SK-N-SH (cell line): ENCODE measurements around the gene GLRX5. TPM values are rescaled to one million over a fixed set of nuclear protein-coding genes. Genes with fewer than 3 reads are reported as not detected.
A peak's percentile ranks its signal among the peaks of the same experiment; 100 is the strongest.

ENCODE experiments used
- CTCF ChIA-PET: fragments of 300-600, 350-600 bp; formaldehyde crosslinking; extraction: SDS; loops from one replicate; lab custom pipeline; 2021; lab: Yijun Ruan, JAX
- POLR2A ChIA-PET: fragments of 350-600 bp; sonication (Branson Sonifier 250); formaldehyde crosslinking; extraction: SDS; loops from one replicate; lab custom pipeline; 2020; ENCODE audit warnings: antibody characterized with exemption, inconsistent platforms; lab: Yijun Ruan, JAX
- DNase-seq: peaks from one replicate; pipeline ENCODE4 v3.0.0; 2012
- H2AFZ ChIP-seq: fragments of 200-600 bp; sonication (generic); 2 replicates; pipeline ENCODE4 v1.8.1; 2016; ENCODE audit warnings: antibody characterized with exemption, mild to moderate bottlenecking, low read depth
- H3F3A ChIP-seq: fragments of 200-600 bp; sonication (generic); replicated peaks from 2 replicates; pipeline ENCODE3; 2016; ENCODE audit warnings: antibody characterized with exemption, mild to moderate bottlenecking; ENCODE audit not compliant: insufficient read depth
- H3K27ac ChIP-seq, 2 experiments: fragments of 200-500 bp in 1 of 2; fragments of 200-600 bp in 1 of 2; sonication (Bioruptor generic) in 1 of 2; sonication (generic), shearing (Covaris generic) in 1 of 2; 2 replicates each; pipeline versions ENCODE4 v1.5.1 to v1.6.1; 2014 to 2016; ENCODE audit warnings: low read depth in 2 of 2, inconsistent platforms in 1 of 2, low read length in 1 of 2, mild to moderate bottlenecking in 1 of 2, mixed read lengths in 1 of 2
- H3K27me3 ChIP-seq: fragments of 200-600 bp; sonication (generic), shearing (Covaris generic); 2 replicates; pipeline ENCODE4 v1.6.1; 2016; ENCODE audit warnings: mixed run types; ENCODE audit not compliant: insufficient read depth
- H3K36me3 ChIP-seq, 2 experiments: fragments of 200-500 bp in 1 of 2; fragments of 200-600 bp in 1 of 2; sonication (Bioruptor generic) in 1 of 2; sonication (generic) in 1 of 2; replicated peaks in 1 of 2; 2 replicates each; pipeline versions ENCODE3 to v1.5.1; 2014 to 2016; ENCODE audit warnings: low read length in 1 of 2, mild to moderate bottlenecking in 1 of 2; ENCODE audit not compliant: insufficient read depth in 2 of 2, control insufficient read depth in 1 of 2
- H3K4me1 ChIP-seq, 2 experiments: fragments of 200-500 bp in 1 of 2; fragments of 200-600 bp in 1 of 2; sonication (Bioruptor generic) in 1 of 2; sonication (generic), shearing (Covaris generic) in 1 of 2; 2 replicates each; pipeline versions ENCODE4 v1.5.1 to v1.6.1; 2014 to 2016; ENCODE audit warnings: low read depth in 1 of 2, low read length in 1 of 2, mixed run types in 1 of 2; ENCODE audit not compliant: insufficient read depth in 2 of 2, control insufficient read depth in 1 of 2
- H3K4me2 ChIP-seq: fragments of 200-600 bp; sonication (generic), shearing (Covaris generic); 2 replicates; pipeline ENCODE4 v1.6.1; 2017; ENCODE audit warnings: mixed run types
- H3K4me3 ChIP-seq, 2 experiments: fragments of 200-500 bp in 1 of 2; fragments of 200-600 bp in 1 of 2; sonication (Bioruptor generic) in 1 of 2; sonication (generic), shearing (Covaris generic) in 1 of 2; 2 replicates each; pipeline versions ENCODE4 v1.5.1 to v1.8.1; 2014 to 2016; ENCODE audit warnings: low read depth in 2 of 2, inconsistent platforms in 1 of 2, low read length in 1 of 2, mild to moderate bottlenecking in 1 of 2, mixed read lengths in 1 of 2, moderate library complexity in 1 of 2
- H3K79me2 ChIP-seq: fragments of 200-600 bp; sonication (generic); 2 replicates; pipeline ENCODE4 v1.8.1; 2017; ENCODE audit warnings: mild to moderate bottlenecking; ENCODE audit not compliant: insufficient read depth
- H3K9ac ChIP-seq: fragments of 200-600 bp; sonication (generic); 2 replicates; pipeline ENCODE4 v1.6.1; 2017; ENCODE audit warnings: mixed run types
- H3K9me2 ChIP-seq: fragments of 200-600 bp; sonication (generic); 2 replicates; pipeline ENCODE4 v1.6.1; 2017; ENCODE audit warnings: mixed run types
- H3K9me3 ChIP-seq: fragments of 200-600 bp; sonication (generic); 2 replicates; pipeline ENCODE4 v1.6.1; 2017; ENCODE audit warnings: mixed run types, mild to moderate bottlenecking, moderate library complexity
- H4K20me1 ChIP-seq: fragments of 200-600 bp; sonication (generic); 2 replicates; pipeline ENCODE4 v1.6.1; 2017; ENCODE audit warnings: mild to moderate bottlenecking, mixed run types; ENCODE audit not compliant: insufficient read depth
- CHD2 ChIP-seq: fragments of 150-350 bp; IDR thresholded peaks from 2 replicates; pipeline ENCODE4 v1.6.1; 2018; ENCODE audit warnings: low read length; ENCODE audit not compliant: partially characterized antibody
- ELF1 ChIP-seq: IDR thresholded peaks from 2 replicates; pipeline ENCODE4 v1.4.0; 2012
- EP300 ChIP-seq, 2 experiments: IDR thresholded peaks; 2 replicates each; pipeline versions ENCODE4 v1.4.0 to v1.6.1; 2012; ENCODE audit warnings: borderline replicate concordance in 1 of 2, low read depth in 1 of 2, low read length in 1 of 2
- EZH2phosphoT487 ChIP-seq: fragments of 200-600 bp; sonication (generic); IDR thresholded peaks from 2 replicates; pipeline ENCODE4 v1.6.1; 2017; ENCODE audit warnings: low read depth, mixed run types, mild to moderate bottlenecking, antibody characterized with exemption, moderate library complexity, borderline replicate concordance
- FOSL2 ChIP-seq: IDR thresholded peaks from 2 replicates; pipeline ENCODE4 v1.4.0; 2012; ENCODE audit warnings: low read depth, mild to moderate bottlenecking, moderate library complexity, borderline replicate concordance
- FOXJ3 ChIP-seq: sonication (generic); formaldehyde crosslinking; IDR thresholded peaks from 2 replicates; pipeline ENCODE4 v1.5.1; 2020; ENCODE audit warnings: mild to moderate bottlenecking, missing genetic modification reagents
- FOXM1 ChIP-seq: IDR thresholded peaks from 2 replicates; pipeline ENCODE4 v1.4.0; 2012; ENCODE audit warnings: low read depth, mild to moderate bottlenecking
- GABPA ChIP-seq: IDR thresholded peaks from 2 replicates; pipeline ENCODE4 v1.4.0; 2012; ENCODE audit warnings: low read depth, mild to moderate bottlenecking
- GATA2 ChIP-seq: sonication (generic); formaldehyde crosslinking; IDR thresholded peaks from 2 replicates; pipeline ENCODE4 v1.5.0; 2020; ENCODE audit warnings: mild to moderate bottlenecking, missing genetic modification reagents
- JUND ChIP-seq: IDR thresholded peaks from 2 replicates; pipeline ENCODE4 v1.4.0; 2012
- MEF2A ChIP-seq: IDR thresholded peaks from 2 replicates; pipeline ENCODE4 v1.4.0; 2012; ENCODE audit warnings: low read depth, borderline replicate concordance
- MXI1 ChIP-seq: IDR thresholded peaks from 2 replicates; pipeline ENCODE4 v1.6.1; 2012; ENCODE audit warnings: mild to moderate bottlenecking, low read depth, low read length, improper control_type of control experiment
- NFIC ChIP-seq: IDR thresholded peaks from 2 replicates; pipeline ENCODE4 v1.4.0; 2012; ENCODE audit warnings: borderline replicate concordance
- NRF1 ChIP-seq: IDR thresholded peaks from 2 replicates; pipeline ENCODE4 v1.6.1; 2012; ENCODE audit warnings: low read depth, mild to moderate bottlenecking, low read length
- POLR2AphosphoS5 ChIP-seq: IDR thresholded peaks from 2 replicates; pipeline ENCODE4 v1.6.1; 2012; ENCODE audit warnings: low read depth, low read length
- RAD21 ChIP-seq: IDR thresholded peaks from 2 replicates; pipeline ENCODE4 v1.6.1; 2012; ENCODE audit warnings: mild to moderate bottlenecking, low read length
- RCOR1 ChIP-seq: fragments of 150-350 bp; IDR thresholded peaks from 2 replicates; pipeline ENCODE4 v1.6.1; 2017; ENCODE audit warnings: antibody characterized with exemption, low read length
- RFX5 ChIP-seq: IDR thresholded peaks from 2 replicates; pipeline ENCODE4 v1.6.1; 2012; ENCODE audit warnings: mild to moderate bottlenecking, improper control_type of control experiment, low read length
- RXRA ChIP-seq: IDR thresholded peaks from 2 replicates; pipeline ENCODE4 v1.4.0; 2012; ENCODE audit warnings: low read depth, mild to moderate bottlenecking, borderline replicate concordance
- SIN3A ChIP-seq: IDR thresholded peaks from 2 replicates; pipeline ENCODE4 v1.6.1; 2012; ENCODE audit warnings: low read depth, mild to moderate bottlenecking, low read length, moderate library complexity, borderline replicate concordance
- SMC3 ChIP-seq: IDR thresholded peaks from 2 replicates; pipeline ENCODE4 v1.6.1; 2012; ENCODE audit warnings: low read depth, low read length, improper control_type of control experiment
- TAF1 ChIP-seq: IDR thresholded peaks from 2 replicates; pipeline ENCODE4 v1.6.1; 2012; ENCODE audit warnings: low read depth, mild to moderate bottlenecking, low read length, moderate library complexity, borderline replicate concordance
- TCF12 ChIP-seq: IDR thresholded peaks from 2 replicates; pipeline ENCODE4 v1.4.0; 2012
- TEAD4 ChIP-seq: IDR thresholded peaks from 2 replicates; pipeline ENCODE4 v1.4.0; 2012; ENCODE audit warnings: mild to moderate bottlenecking, borderline replicate concordance; ENCODE audit not compliant: insufficient read depth
- YY1 ChIP-seq: IDR thresholded peaks from 2 replicates; pipeline ENCODE4 v1.4.0; 2012; ENCODE audit warnings: low read depth, mild to moderate bottlenecking
- WGBS: methylation state at CpG from one replicate; pipeline ENCODE4 v1.1.6; 2017; ENCODE audit warnings: low lambda C conversion rate; 5-methylcytosine and 5-hydroxymethylcytosine counted together
- polyA plus RNA-seq, 3 experiments: library from polyadenylated mRNA; depleted of rRNA; stranded (reverse); fragments of >200 nt; gene quantifications; 2 replicates each; pipeline ENCODE4 v1.2.3, GENCODE V29; 2012
- TF ChIP-seq, protein P1 (sequence below): IDR thresholded peaks from 2 replicates; pipeline ENCODE4; 2012
- TF ChIP-seq, protein P2 (sequence below): fragments of 150-350 bp; IDR thresholded peaks from 2 replicates; pipeline ENCODE4 v1.6.1; 2016; ENCODE audit warnings: mild to moderate bottlenecking, low read depth, low read length
- TF ChIP-seq, protein P3 (sequence below): IDR thresholded peaks from 2 replicates; pipeline ENCODE4 v1.4.0; 2012; ENCODE audit warnings: low read depth
- TF ChIP-seq, protein P4 (sequence below): fragments of 200-600 bp; sonication (generic); IDR thresholded peaks from 2 replicates; pipeline ENCODE4 v1.6.1; 2017; ENCODE audit warnings: antibody characterized with exemption, mild to moderate bottlenecking, moderate library complexity
- TF ChIP-seq, protein P5 (sequence below): IDR thresholded peaks from 2 replicates; pipeline ENCODE4 v1.4.0; 2012; ENCODE audit warnings: low read depth, borderline replicate concordance

GLRX5 gene
- polyA plus RNA-seq, 1 of the 3 experiments (the other 2 are of a cell fraction), result 29.1 TPM

DNA sequence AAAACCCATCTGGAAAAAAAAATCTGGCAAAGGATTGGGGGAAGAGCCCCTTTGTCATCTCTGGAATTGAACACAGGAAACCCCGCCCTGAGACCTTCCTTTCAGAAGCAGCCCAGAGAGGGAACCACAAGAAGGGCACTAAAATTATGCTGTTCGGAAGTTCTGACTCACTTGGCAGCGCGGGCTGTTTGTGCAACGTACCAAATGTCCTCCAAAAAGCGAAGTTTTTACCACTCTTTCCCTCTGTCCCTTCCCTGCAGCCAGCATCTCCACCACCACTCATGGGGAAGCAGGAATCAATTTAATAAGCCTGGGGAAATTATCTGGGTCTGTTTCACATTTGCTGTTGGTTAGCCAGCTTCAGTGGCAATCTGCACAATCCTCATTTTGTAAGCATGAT is 15.2 kb upstream of the GLRX5 start:
- ChIA-PET CTCF (interaction anchor here (0.7 to 9.6 kb wide), 7 partner anchors 11 to 103 kb away, joined by 3 to 97 read pairs (median 3); no protein-coding TSS in a partner anchor), POLR2A (interaction anchor here (0.6 to 1.9 kb wide), 5 partner anchors 15 to 489 kb away, joined by 3 to 10 read pairs (median 4); partner anchors contain the start of gene GLRX5)
- peak overlapping the region; percentile 72 for H3K4me2 ChIP-seq
- no peaks in the 10 kb centered on the region for H3K27me3 ChIP-seq
- H4K20me1 ChIP-seq, result no peaks in the 10 kb centered on the region
- H3K4me1 ChIP-seq, result peaks cover 48 to 67% of the 10 kb centered on the region in 2 experiments
- no peaks in the 10 kb centered on the region for H3K79me2 ChIP-seq
- H3F3A ChIP-seq, result peaks cover 28% of the 10 kb centered on the region
- no peaks in the 10 kb centered on the region for H3K9me3 ChIP-seq
- peak overlapping the region; percentile 39; the same call in 1 of the 2 replicates for H3K9ac ChIP-seq
- H3K9me2 ChIP-seq, result no peaks in the 10 kb centered on the region
- peak overlapping the region; percentile 78 to 93 for H3K27ac ChIP-seq
- H3K4me3 ChIP-seq, result no peak overlapping the region
- no peaks in the 10 kb centered on the region for H3K36me3 ChIP-seq
- peak; percentile 79 for DNase-seq
- WGBS, result 7% methylated on average over 6 of the region's 6 CpGs
- H2AFZ ChIP-seq, result peak overlapping the region; percentile 21; the same call in 1 of the 2 replicates
- no peak; the same call in 1 of the 2 replicates for TF ChIP-seq RCOR1
- TF ChIP-seq GATA2 (CRISPR knock-in tag), result no peak
- no peak for TF ChIP-seq TAF1
- no peak for TF ChIP-seq RFX5
- TF ChIP-seq, protein P1, sequence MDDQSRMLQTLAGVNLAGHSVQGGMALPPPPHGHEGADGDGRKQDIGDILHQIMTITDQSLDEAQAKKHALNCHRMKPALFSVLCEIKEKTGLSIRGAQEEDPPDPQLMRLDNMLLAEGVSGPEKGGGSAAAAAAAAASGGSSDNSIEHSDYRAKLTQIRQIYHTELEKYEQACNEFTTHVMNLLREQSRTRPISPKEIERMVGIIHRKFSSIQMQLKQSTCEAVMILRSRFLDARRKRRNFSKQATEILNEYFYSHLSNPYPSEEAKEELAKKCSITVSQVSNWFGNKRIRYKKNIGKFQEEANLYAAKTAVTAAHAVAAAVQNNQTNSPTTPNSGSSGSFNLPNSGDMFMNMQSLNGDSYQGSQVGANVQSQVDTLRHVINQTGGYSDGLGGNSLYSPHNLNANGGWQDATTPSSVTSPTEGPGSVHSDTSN, result peak; percentile 57
- no peak for TF ChIP-seq RXRA
- no peak for TF ChIP-seq EZH2phosphoT487
- no peak; the same call in 1 of the 2 replicates for TF ChIP-seq GABPA
- TF ChIP-seq POLR2AphosphoS5, result no peak; the same call in 1 of the 2 replicates
- TF ChIP-seq SMC3, result no peak
- peak; percentile 63; the same call in 1 of the 2 replicates for TF ChIP-seq FOSL2
- peak; percentile 32; the same call in 1 of the 2 replicates for TF ChIP-seq TEAD4
- TF ChIP-seq JUND, result peak; percentile 40; the same call in 1 of the 2 replicates
- TF ChIP-seq RAD21, result peak; percentile 14; the same call in 1 of the 2 replicates
- TF ChIP-seq MEF2A, result no peak
- TF ChIP-seq ELF1, result no peak
- TF ChIP-seq CHD2, result peak; percentile 28
- no peak for TF ChIP-seq YY1
- TF ChIP-seq, protein P2, sequence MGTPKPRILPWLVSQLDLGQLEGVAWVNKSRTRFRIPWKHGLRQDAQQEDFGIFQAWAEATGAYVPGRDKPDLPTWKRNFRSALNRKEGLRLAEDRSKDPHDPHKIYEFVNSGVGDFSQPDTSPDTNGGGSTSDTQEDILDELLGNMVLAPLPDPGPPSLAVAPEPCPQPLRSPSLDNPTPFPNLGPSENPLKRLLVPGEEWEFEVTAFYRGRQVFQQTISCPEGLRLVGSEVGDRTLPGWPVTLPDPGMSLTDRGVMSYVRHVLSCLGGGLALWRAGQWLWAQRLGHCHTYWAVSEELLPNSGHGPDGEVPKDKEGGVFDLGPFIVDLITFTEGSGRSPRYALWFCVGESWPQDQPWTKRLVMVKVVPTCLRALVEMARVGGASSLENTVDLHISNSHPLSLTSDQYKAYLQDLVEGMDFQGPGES, result no peak
- TF ChIP-seq NFIC, result peak; percentile 78
- TF ChIP-seq SIN3A, result no peak
- TF ChIP-seq, protein P3, sequence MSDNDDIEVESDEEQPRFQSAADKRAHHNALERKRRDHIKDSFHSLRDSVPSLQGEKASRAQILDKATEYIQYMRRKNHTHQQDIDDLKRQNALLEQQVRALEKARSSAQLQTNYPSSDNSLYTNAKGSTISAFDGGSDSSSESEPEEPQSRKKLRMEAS, result peak; percentile 33; the same call in 1 of the 2 replicates
- TF ChIP-seq TCF12, result peak; percentile 68
- TF ChIP-seq, protein P4, sequence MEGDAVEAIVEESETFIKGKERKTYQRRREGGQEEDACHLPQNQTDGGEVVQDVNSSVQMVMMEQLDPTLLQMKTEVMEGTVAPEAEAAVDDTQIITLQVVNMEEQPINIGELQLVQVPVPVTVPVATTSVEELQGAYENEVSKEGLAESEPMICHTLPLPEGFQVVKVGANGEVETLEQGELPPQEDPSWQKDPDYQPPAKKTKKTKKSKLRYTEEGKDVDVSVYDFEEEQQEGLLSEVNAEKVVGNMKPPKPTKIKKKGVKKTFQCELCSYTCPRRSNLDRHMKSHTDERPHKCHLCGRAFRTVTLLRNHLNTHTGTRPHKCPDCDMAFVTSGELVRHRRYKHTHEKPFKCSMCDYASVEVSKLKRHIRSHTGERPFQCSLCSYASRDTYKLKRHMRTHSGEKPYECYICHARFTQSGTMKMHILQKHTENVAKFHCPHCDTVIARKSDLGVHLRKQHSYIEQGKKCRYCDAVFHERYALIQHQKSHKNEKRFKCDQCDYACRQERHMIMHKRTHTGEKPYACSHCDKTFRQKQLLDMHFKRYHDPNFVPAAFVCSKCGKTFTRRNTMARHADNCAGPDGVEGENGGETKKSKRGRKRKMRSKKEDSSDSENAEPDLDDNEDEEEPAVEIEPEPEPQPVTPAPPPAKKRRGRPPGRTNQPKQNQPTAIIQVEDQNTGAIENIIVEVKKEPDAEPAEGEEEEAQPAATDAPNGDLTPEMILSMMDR, result no peak
- TF ChIP-seq, protein P5, sequence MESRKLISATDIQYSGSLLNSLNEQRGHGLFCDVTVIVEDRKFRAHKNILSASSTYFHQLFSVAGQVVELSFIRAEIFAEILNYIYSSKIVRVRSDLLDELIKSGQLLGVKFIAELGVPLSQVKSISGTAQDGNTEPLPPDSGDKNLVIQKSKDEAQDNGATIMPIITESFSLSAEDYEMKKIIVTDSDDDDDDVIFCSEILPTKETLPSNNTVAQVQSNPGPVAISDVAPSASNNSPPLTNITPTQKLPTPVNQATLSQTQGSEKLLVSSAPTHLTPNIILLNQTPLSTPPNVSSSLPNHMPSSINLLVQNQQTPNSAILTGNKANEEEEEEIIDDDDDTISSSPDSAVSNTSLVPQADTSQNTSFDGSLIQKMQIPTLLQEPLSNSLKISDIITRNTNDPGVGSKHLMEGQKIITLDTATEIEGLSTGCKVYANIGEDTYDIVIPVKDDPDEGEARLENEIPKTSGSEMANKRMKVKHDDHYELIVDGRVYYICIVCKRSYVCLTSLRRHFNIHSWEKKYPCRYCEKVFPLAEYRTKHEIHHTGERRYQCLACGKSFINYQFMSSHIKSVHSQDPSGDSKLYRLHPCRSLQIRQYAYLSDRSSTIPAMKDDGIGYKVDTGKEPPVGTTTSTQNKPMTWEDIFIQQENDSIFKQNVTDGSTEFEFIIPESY, result 0 out of 2 replicates have a peak, but pooled peaks have one; percentile 25
- no peak for TF ChIP-seq FOXM1
- TF ChIP-seq MXI1, result peak; percentile 57; the same call in 1 of the 2 replicates
- no peak for TF ChIP-seq NRF1
- TF ChIP-seq EP300 (IDR thresholded peaks at IDR 0.05; ENCODE audit: borderline replicate concordance in 1 of 2, low read depth in 1 of 2, low read length in 1 of 2), result peak; percentile 47 to 77; a peak in 2 of 4 replicates
- TF ChIP-seq FOXJ3 (CRISPR knock-in tag), result peak; percentile 85
